SK-N-SH treated with all-trans-retinoic acid at 6 μM for 48 hours (cell line): Measurements from ENCODE around the gene SGMS2.

ENCODE experiments used
- ATAC-seq: fragments of 200-7000 bp; cut with Tn5 transposase; 3 replicates; pipeline ENCODE4 v1.9.1; 2020; ENCODE audit warnings: mild to moderate bottlenecking, moderate library complexity
- ARNTL ChIP-seq: fragments of 450-650 bp; formaldehyde crosslinking; IDR thresholded peaks from 2 replicates; pipeline ENCODE4 v1.5.0; 2020; ENCODE audit warnings: low read depth, mild to moderate bottlenecking, moderate library complexity, borderline replicate concordance
- BACH2 ChIP-seq: fragments of 250-450 bp; sonication (Bioruptor Pico); IDR thresholded peaks from 2 replicates; pipeline ENCODE4 v1.9.0; 2021; ENCODE audit warnings: mild to moderate bottlenecking, borderline replicate concordance
- CSRNP3 ChIP-seq: fragments of 250-450 bp; sonication (Bioruptor Pico); IDR thresholded peaks from 2 replicates; pipeline ENCODE4 v1.5.1; 2021; ENCODE audit warnings: mild to moderate bottlenecking, moderate library complexity
- ESRRG ChIP-seq: fragments of 250-450 bp; sonication (Bioruptor Pico); IDR thresholded peaks from 2 replicates; pipeline ENCODE4 v1.6.1; 2021; ENCODE audit warnings: mild to moderate bottlenecking
- GLIS3 ChIP-seq: fragments of 250-450 bp; sonication (Bioruptor Pico); IDR thresholded peaks from 2 replicates; pipeline ENCODE4 v1.5.0; 2020; ENCODE audit warnings: mild to moderate bottlenecking, moderate library complexity
- ISL1 ChIP-seq: fragments of 250-450 bp; sonication (Bioruptor Pico); IDR thresholded peaks from 2 replicates; pipeline ENCODE4 v2.1.2; 2022; ENCODE audit warnings: mild to moderate bottlenecking, moderate library complexity
- OSR1 ChIP-seq: fragments of 250-450 bp; sonication (Bioruptor Pico); IDR thresholded peaks from 2 replicates; pipeline ENCODE4 v1.8.0; 2022; ENCODE audit warnings: moderate library complexity, mild to moderate bottlenecking, inconsistent platforms
- PATZ1 ChIP-seq: fragments of 250-450 bp; sonication (Bioruptor Pico); IDR thresholded peaks from 2 replicates; pipeline ENCODE4 v1.8.0; 2020; ENCODE audit warnings: mild to moderate bottlenecking, moderate library complexity, borderline replicate concordance
- POU6F1 ChIP-seq: fragments of 250-450 bp; sonication (Bioruptor Pico); IDR thresholded peaks from 2 replicates; pipeline ENCODE4 v1.8.0; 2021; ENCODE audit warnings: low read depth, mild to moderate bottlenecking, moderate library complexity, borderline replicate concordance
- PPARA ChIP-seq: fragments of 250-450 bp; sonication (Bioruptor Pico); IDR thresholded peaks from 2 replicates; pipeline ENCODE4 v1.5.0; 2020; ENCODE audit warnings: mild to moderate bottlenecking, borderline replicate concordance
- RARB ChIP-seq: fragments of 250-450 bp; sonication (Bioruptor Pico); IDR thresholded peaks from 2 replicates; pipeline ENCODE4 v1.8.0; 2021; ENCODE audit warnings: mild to moderate bottlenecking, moderate library complexity
- SNAI2 ChIP-seq: fragments of 250-450 bp; sonication (Bioruptor Pico); IDR thresholded peaks from 2 replicates; pipeline ENCODE4 v1.5.0; 2020; ENCODE audit warnings: mild to moderate bottlenecking, moderate library complexity
- TOX ChIP-seq: fragments of 250-450 bp; sonication (Bioruptor Pico); IDR thresholded peaks from 2 replicates; pipeline ENCODE4 v1.8.0; 2021; ENCODE audit warnings: mild to moderate bottlenecking, moderate library complexity, borderline replicate concordance
- ZC3H10 ChIP-seq: fragments of 250-450 bp; sonication (Bioruptor Pico); IDR thresholded peaks from 2 replicates; pipeline ENCODE4 v1.5.1; 2021; ENCODE audit warnings: mild to moderate bottlenecking, moderate library complexity
- ZFP3 ChIP-seq: fragments of 250-450 bp; sonication (Bioruptor Pico); IDR thresholded peaks from 2 replicates; pipeline ENCODE4 v1.5.0; 2020; ENCODE audit warnings: mild to moderate bottlenecking, moderate library complexity
- ZFP30 ChIP-seq: fragments of 450-650 bp; formaldehyde crosslinking; IDR thresholded peaks from 2 replicates; pipeline ENCODE4 v1.5.0; 2022; ENCODE audit warnings: mild to moderate bottlenecking, moderate library complexity
- ZNF565 ChIP-seq: fragments of 450-650 bp; formaldehyde crosslinking; conservative IDR thresholded peaks from 2 replicates; pipeline ENCODE4 v1.5.0; 2020; ENCODE audit warnings: low read depth, mild to moderate bottlenecking, moderate library complexity
- ZNF70 ChIP-seq: fragments of 450-650 bp; formaldehyde crosslinking; IDR thresholded peaks from 2 replicates; pipeline ENCODE4 v1.5.0; 2020; ENCODE audit warnings: mild to moderate bottlenecking, moderate library complexity
- ZNF8 ChIP-seq: fragments of 450-650 bp; formaldehyde crosslinking; IDR thresholded peaks from 2 replicates; pipeline ENCODE4 v1.5.0; 2020; ENCODE audit warnings: mild to moderate bottlenecking, moderate library complexity
- TF ChIP-seq, protein P1 (sequence below): fragments of 250-450 bp; sonication (Bioruptor Pico); IDR thresholded peaks from 2 replicates; pipeline ENCODE4 v1.5.0; 2020; ENCODE audit warnings: mild to moderate bottlenecking, moderate library complexity
- TF ChIP-seq, protein P2 (sequence below): fragments of 250-450 bp; sonication (Bioruptor Pico); IDR thresholded peaks from 2 replicates; pipeline ENCODE4 v1.5.1; 2020; ENCODE audit warnings: low read depth, mild to moderate bottlenecking, moderate library complexity

Gene SGMS2

GRCh38 chr4:107834241-107834794, 9.6 kb downstream of the SGMS2 start:
- TF ChIP-seq ISL1 (CRISPR knock-in tag) (no peak), ZNF70 (CRISPR knock-in tag) (no peak), ZFP30 (CRISPR knock-in tag) (no peak), POU6F1 (CRISPR knock-in tag) (no peak), RARB (no peak), TOX (no peak), SNAI2 (CRISPR knock-in tag) (no peak), ZC3H10 (CRISPR knock-in tag) (no peak), BACH2 (CRISPR knock-in tag) (no peak), GLIS3 (CRISPR knock-in tag) (no peak), ESRRG (no peak), ZFP3 (CRISPR knock-in tag) (no peak), ZNF565 (CRISPR knock-in tag) (no peak)
- TF ChIP-seq, protein P1, sequence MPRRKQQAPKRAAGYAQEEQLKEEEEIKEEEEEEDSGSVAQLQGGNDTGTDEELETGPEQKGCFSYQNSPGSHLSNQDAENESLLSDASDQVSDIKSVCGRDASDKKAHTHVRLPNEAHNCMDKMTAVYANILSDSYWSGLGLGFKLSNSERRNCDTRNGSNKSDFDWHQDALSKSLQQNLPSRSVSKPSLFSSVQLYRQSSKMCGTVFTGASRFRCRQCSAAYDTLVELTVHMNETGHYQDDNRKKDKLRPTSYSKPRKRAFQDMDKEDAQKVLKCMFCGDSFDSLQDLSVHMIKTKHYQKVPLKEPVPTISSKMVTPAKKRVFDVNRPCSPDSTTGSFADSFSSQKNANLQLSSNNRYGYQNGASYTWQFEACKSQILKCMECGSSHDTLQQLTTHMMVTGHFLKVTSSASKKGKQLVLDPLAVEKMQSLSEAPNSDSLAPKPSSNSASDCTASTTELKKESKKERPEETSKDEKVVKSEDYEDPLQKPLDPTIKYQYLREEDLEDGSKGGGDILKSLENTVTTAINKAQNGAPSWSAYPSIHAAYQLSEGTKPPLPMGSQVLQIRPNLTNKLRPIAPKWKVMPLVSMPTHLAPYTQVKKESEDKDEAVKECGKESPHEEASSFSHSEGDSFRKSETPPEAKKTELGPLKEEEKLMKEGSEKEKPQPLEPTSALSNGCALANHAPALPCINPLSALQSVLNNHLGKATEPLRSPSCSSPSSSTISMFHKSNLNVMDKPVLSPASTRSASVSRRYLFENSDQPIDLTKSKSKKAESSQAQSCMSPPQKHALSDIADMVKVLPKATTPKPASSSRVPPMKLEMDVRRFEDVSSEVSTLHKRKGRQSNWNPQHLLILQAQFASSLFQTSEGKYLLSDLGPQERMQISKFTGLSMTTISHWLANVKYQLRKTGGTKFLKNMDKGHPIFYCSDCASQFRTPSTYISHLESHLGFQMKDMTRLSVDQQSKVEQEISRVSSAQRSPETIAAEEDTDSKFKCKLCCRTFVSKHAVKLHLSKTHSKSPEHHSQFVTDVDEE (CRISPR knock-in tag) = no peak
- TF ChIP-seq, protein P2, sequence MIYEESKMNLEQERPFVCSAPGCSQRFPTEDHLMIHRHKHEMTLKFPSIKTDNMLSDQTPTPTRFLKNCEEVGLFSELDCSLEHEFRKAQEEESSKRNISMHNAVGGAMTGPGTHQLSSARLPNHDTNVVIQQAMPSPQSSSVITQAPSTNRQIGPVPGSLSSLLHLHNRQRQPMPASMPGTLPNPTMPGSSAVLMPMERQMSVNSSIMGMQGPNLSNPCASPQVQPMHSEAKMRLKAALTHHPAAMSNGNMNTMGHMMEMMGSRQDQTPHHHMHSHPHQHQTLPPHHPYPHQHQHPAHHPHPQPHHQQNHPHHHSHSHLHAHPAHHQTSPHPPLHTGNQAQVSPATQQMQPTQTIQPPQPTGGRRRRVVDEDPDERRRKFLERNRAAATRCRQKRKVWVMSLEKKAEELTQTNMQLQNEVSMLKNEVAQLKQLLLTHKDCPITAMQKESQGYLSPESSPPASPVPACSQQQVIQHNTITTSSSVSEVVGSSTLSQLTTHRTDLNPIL (CRISPR knock-in tag) = no peak
- no peak for ATAC-seq

GRCh38 chr4:107835406-107835805, 10.7 kb downstream of the SGMS2 start:
- ATAC-seq = no peak
- TF ChIP-seq GLIS3 (CRISPR knock-in tag) (no peak), TOX (no peak), ZNF565 (CRISPR knock-in tag) (no peak), PPARA (CRISPR knock-in tag) (no peak), OSR1 (CRISPR knock-in tag) (no peak), ARNTL (CRISPR knock-in tag) (no peak), BACH2 (CRISPR knock-in tag) (no peak), RARB (no peak)
- TF ChIP-seq, protein P1 (CRISPR knock-in tag) = no peak
- TF ChIP-seq, all 23 proteins: peak for 0

DNA sequence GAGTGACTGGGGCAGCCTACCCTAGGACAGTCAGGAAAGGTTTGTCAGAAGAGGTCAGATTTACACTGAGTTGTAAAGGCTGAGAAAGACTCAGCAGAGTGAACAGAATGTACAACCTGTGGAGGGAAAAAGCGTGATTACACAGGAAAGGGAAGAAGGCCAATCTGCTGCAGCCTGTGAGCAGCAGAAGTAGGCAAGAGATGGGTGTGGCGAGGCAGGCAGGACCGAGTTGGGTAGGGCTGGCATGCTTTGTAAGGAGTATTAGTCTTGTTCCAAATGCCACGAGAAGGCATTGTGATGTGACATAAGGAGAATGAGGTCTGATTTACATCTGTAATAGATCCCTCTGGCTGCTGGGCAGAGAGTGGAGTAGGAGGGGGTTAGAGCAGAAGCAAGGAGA, 12.6 kb downstream of the SGMS2 start:
- ATAC-seq = no peak
- no peak for TF ChIP-seq ISL1 (CRISPR knock-in tag)
- TF ChIP-seq PATZ1 (CRISPR knock-in tag) = no peak
- no peak for TF ChIP-seq PPARA (CRISPR knock-in tag)
- TF ChIP-seq ZNF8 = no peak
- no peak for TF ChIP-seq CSRNP3 (CRISPR knock-in tag)
- no peak for TF ChIP-seq BACH2 (CRISPR knock-in tag)
- no peak for TF ChIP-seq ARNTL (CRISPR knock-in tag)
